Stimulated activated CD4-positive, alpha-beta T cell treated with anti-CD3 and anti-CD28 coated beads, Interleukin-1b, Interleukin-23, amount 100 ng/mL, for 48 hours (primary cell): ENCODE data around the gene AFF3.

ENCODE experiments used
- DNase-seq: peaks from one replicate; pipeline ENCODE4 v3.0.0-alpha.2; 2020

The AFF3 gene

GRCh38 chr2:99877963-99878362 is 264.4 kb downstream of the AFF3 start:
- no peak for DNase-seq

GRCh38 chr2:99876956-99877355 is 265.4 kb downstream of the AFF3 start:
- DNase-seq = no peak

- DNase-seq = no peak
Measured at GRCh38 chr2:99875627-99876201, 266.7 kb downstream of the AFF3 start.

- DNase-seq = no peak
Measured at GRCh38 chr2:99868260-99868659, 274.1 kb downstream of the AFF3 start.

- no peak for DNase-seq
Measured at GRCh38 chr2:99867770-99868169, 274.6 kb downstream of the AFF3 start.

- DNase-seq = no peak
Measured at GRCh38 chr2:99865818-99866676, 276.3 kb downstream of the AFF3 start.

- DNase-seq = no peak
Measured at GRCh38 chr2:99864561-99865553, 277.5 kb downstream of the AFF3 start.

- no peak for DNase-seq
Measured at GRCh38 chr2:99863903-99864270, 278.5 kb downstream of the AFF3 start.

- no peak for DNase-seq
Measured at GRCh38 chr2:99863236-99863902, 279.0 kb downstream of the AFF3 start.

GRCh38 chr2:99862566-99862965 is 279.8 kb downstream of the AFF3 start:
- no peak for DNase-seq

- DNase-seq = no peak
Measured at GRCh38 chr2:99861376-99861760, 281.0 kb downstream of the AFF3 start.

GRCh38 chr2:99860720-99861375 is 281.5 kb downstream of the AFF3 start:
- no peak for DNase-seq

- DNase-seq = no peak
Measured at GRCh38 chr2:99858951-99859596, 283.3 kb downstream of the AFF3 start.

GRCh38 chr2:99857867-99858444 is 284.4 kb downstream of the AFF3 start:
- no peak for DNase-seq

- no peak for DNase-seq
Measured at GRCh38 chr2:99857372-99857771, 285.0 kb downstream of the AFF3 start.

GRCh38 chr2:99856119-99856518 is 286.3 kb downstream of the AFF3 start:
- DNase-seq = no peak

GRCh38 chr2:99854236-99854852 is 288.0 kb downstream of the AFF3 start:
- DNase-seq = no peak

- no peak for DNase-seq
Measured at GRCh38 chr2:99852956-99853355, 289.4 kb downstream of the AFF3 start.

- no peak for DNase-seq
Measured at GRCh38 chr2:99852376-99852934, 289.9 kb downstream of the AFF3 start.

GRCh38 chr2:99851811-99852210 is 290.6 kb downstream of the AFF3 start:
- no peak for DNase-seq

GRCh38 chr2:99851089-99851488 is 291.3 kb downstream of the AFF3 start:
- DNase-seq = no peak
